HT1080 (cell line): ENCODE data around the gene HLA-DQB2. TPM values are rescaled to one million over a fixed set of nuclear protein-coding genes. Genes with fewer than 3 reads are reported as not detected.
"Not testable (repeated sequence)": the region's sequence is repeated elsewhere in the genome, so short reads cannot be mapped to it uniquely, and the experiment has no call there.

Experiments
- DNase-seq: peaks from one replicate; pipeline ENCODE4 v3.0.0-alpha.2; 2015; ENCODE audit warnings: low read depth
- small RNA-seq: library from RNA; depleted of rRNA; stranded (forward); fragments of <200 nt; gene quantifications from one replicate; pipeline ENCODE3, GENCODE V24; 2014
- total RNA-seq: library from RNA; depleted of rRNA; stranded (reverse); fragments of >200 nt; shearing (Covaris generic); gene quantifications from 2 replicates; pipeline ENCODE4 v1.2.3, GENCODE V29; 2014; rRNA removed

The HLA-DQB2 gene
- total RNA-seq, 1 experiment from 2014 or later, result not detected

GRCh38 chr6:32745649-32746048, 17.7 kb downstream of the HLA-DQB2 start:
- not testable (repeated sequence) for DNase-seq

- DNase-seq, result no peak
Measured at GRCh38 chr6:32744776-32745175, 18.6 kb downstream of the HLA-DQB2 start.

GRCh38 chr6:32742374-32742773, 21.0 kb downstream of the HLA-DQB2 start:
- no peak for DNase-seq

- DNase-seq, result no peak
Measured at GRCh38 chr6:32741031-32741960, 22.0 kb downstream of the HLA-DQB2 start, which contains the start of gene HLA-DQA2. Gene HLA-DQA2 (plus strand): TSS chr6:32741391. CDS start chr6:32741444, 53 bp downstream.

- no peak for DNase-seq
Measured at GRCh38 chr6:32738126-32738525, 25.2 kb downstream of the HLA-DQB2 start.

GRCh38 chr6:32718879-32719278, 44.5 kb downstream of the HLA-DQB2 start:
- no peak for DNase-seq

- no peak for DNase-seq
Measured at GRCh38 chr6:32716396-32716795, 46.9 kb downstream of the HLA-DQB2 start.

- no peak for DNase-seq
Measured at GRCh38 chr6:32713241-32713640, 50.1 kb downstream of the HLA-DQB2 start.

- no peak for DNase-seq
Measured at GRCh38 chr6:32709625-32710024, 53.7 kb downstream of the HLA-DQB2 start.

Small RNA genes within 50 kb of the gene (small RNA-seq; reads per million reads assigned to genes)
- not detected for gene MIR3135B

Other genes starting within 250 kb of the HLA-DQB2 start
- gene HLA-DRB5, start 233.2 kb downstream of the HLA-DQB2 start, total RNA-seq, result not detected in 2 replicates
- not detected in 2 replicates for gene HLA-DRB1, start 173.7 kb downstream of the HLA-DQB2 start, total RNA-seq
- gene HLA-DQA1, start 126.1 kb downstream of the HLA-DQB2 start, total RNA-seq, result not detected in 2 replicates
- gene HLA-DQB1, start 96.9 kb downstream of the HLA-DQB2 start, total RNA-seq, result not detected in 2 replicates
- not detected in 2 replicates for gene HLA-DQA2, start 22.1 kb downstream of the HLA-DQB2 start, total RNA-seq
- gene HLA-DOB, start 53.5 kb upstream of the HLA-DQB2 start, total RNA-seq, result 0.10 and 0.13 TPM in 2 replicates
- 89.3 and 104 TPM in 2 replicates for gene TAP2, start 75.2 kb upstream of the HLA-DQB2 start, total RNA-seq
- 46.2 and 52.4 TPM in 2 replicates for gene PSMB8, start 80.5 kb upstream of the HLA-DQB2 start, total RNA-seq
- gene TAP1, start 90.2 kb upstream of the HLA-DQB2 start, total RNA-seq, result 28.1 and 32.0 TPM in 2 replicates
- gene PSMB9, start 90.7 kb upstream of the HLA-DQB2 start, total RNA-seq, result 16.5 and 32.5 TPM in 2 replicates
- gene HLA-DMB, start 177.5 kb upstream of the HLA-DQB2 start, total RNA-seq, result 0.07 and 0.16 TPM in 2 replicates
- gene HLA-DMA, start 189.6 kb upstream of the HLA-DQB2 start, total RNA-seq, result 3.4 and 3.9 TPM in 2 replicates
- gene BRD2, start 205.1 kb upstream of the HLA-DQB2 start, total RNA-seq, result 119 and 125 TPM in 2 replicates
- gene HLA-DOA, start 246.1 kb upstream of the HLA-DQB2 start, total RNA-seq, result not detected in 2 replicates